GM21447 (cell line): ENCODE measurements around the gene FNIP1.
"Not testable (repeated sequence)": the region's sequence is repeated elsewhere in the genome, so short reads cannot be mapped to it uniquely, and the experiment has no call there.

ENCODE experiments used
- ATAC-seq: cut with Tn5 transposase; IDR thresholded peaks from one replicate; pipeline ENCODE4 v1.9.1; 2021; ENCODE audit not compliant: unreplicated experiment

FNIP1 gene

GRCh38 chr5:131610198-131611063, 186.4 kb downstream of the FNIP1 start:
- ATAC-seq: no peak

- no peak for ATAC-seq
Measured at GRCh38 chr5:131609774-131610173, 187.0 kb downstream of the FNIP1 start.

- no peak for ATAC-seq
Measured at GRCh38 chr5:131608597-131608996, 188.2 kb downstream of the FNIP1 start.

- no peak for ATAC-seq
Measured at GRCh38 chr5:131607903-131608540, 188.8 kb downstream of the FNIP1 start.

GRCh38 chr5:131607418-131607817, 189.4 kb downstream of the FNIP1 start:
- ATAC-seq: no peak

- no peak for ATAC-seq
Measured at GRCh38 chr5:131605086-131605485, 191.7 kb downstream of the FNIP1 start.

- peak; percentile 80 for ATAC-seq
Measured at GRCh38 chr5:131595088-131596033, 201.5 kb downstream of the FNIP1 start.

- no peak for ATAC-seq
Measured at GRCh38 chr5:131593921-131594320, 202.9 kb downstream of the FNIP1 start.

- not testable (repeated sequence) for ATAC-seq
Measured at GRCh38 chr5:131593436-131593835, 203.4 kb downstream of the FNIP1 start.
